ENCODE results near the gene FBXL15. TPM values are rescaled to one million over a fixed set of nuclear protein-coding genes. Genes with fewer than 3 reads are reported as not detected.

Gene FBXL15
- polyA plus RNA-seq, 1 donor (not counting 4 experiments of a cell fraction or from before 2014, with no cell fraction given) = 3.1 TPM

DNA sequence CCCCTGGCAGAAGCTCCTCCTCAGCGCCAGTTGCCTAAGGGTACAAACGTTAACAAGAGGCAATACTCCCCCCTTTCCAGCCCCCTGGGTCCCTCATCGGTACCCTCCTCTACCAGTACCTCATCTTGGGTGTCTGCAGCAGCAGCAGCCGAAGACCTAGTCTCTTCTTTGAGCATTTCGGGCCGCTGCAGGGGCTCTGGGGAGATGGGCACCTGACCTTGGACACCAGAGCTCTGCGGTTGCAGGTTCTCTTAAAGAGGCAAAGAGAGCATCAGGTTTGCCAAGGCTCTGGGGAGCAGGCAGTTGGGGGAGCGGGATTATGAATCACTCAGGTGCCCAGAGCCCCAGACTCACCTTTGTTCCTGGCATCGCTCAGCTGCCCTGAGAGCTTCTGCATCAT lies 3.5 kb downstream of the FBXL15 start:
- Histone ChIP-seq H3K9me1 (ENCODE audit: control insufficient read depth, extremely low read depth, insufficient read depth, low read length) (no peaks in the 10 kb centered on the region), H3K9me3 (ENCODE audit: control insufficient read depth, low read depth, low read length) (no peaks in the 10 kb centered on the region), H3K27ac (ENCODE audit: control insufficient read depth, insufficient read depth, low read length) (no peak overlapping the region), H3K9ac (ENCODE audit: control insufficient read depth, extremely low read depth, insufficient read depth, low read length) (no peak overlapping the region), H4K20me1 (ENCODE audit: control insufficient read depth, extremely low read depth, insufficient read depth, low read length) (no peaks in the 10 kb centered on the region), H3K27me3 (ENCODE audit: control insufficient read depth, extremely low read depth, insufficient read depth, low read length) (peaks cover 2% of the 10 kb centered on the region), H3K4me1 (ENCODE audit: control insufficient read depth, extremely low read depth, insufficient read depth, low read length) (peaks cover 27% of the 10 kb centered on the region), H3K36me3 (ENCODE audit: control insufficient read depth in 2 of 2, extremely low read depth in 1 of 2, insufficient read depth in 2 of 2, low read length in 2 of 2) (peaks cover 8 to 17% of the 10 kb centered on the region in 2 experiments), H2AFZ (ENCODE audit: control insufficient read depth, low read length) (no peak overlapping the region), H3K4me2 (ENCODE audit: control insufficient read depth, extremely low read depth, insufficient read depth, low read depth, low read length) (no peak overlapping the region), H3K79me2 (ENCODE audit: control insufficient read depth, insufficient read depth, low read length) (peaks cover 3% of the 10 kb centered on the region), H3K4me3 (ENCODE audit: control insufficient read depth in 2 of 3, extremely low read depth in 1 of 3, insufficient read depth in 2 of 3, low read depth in 1 of 3, low read length in 3 of 3) (no peak overlapping the region)
- FAIRE-seq (no peak), DNase-seq (ENCODE audit: low read depth, low spot score) (no peak)
- TF ChIP-seq CTCF (optimal IDR thresholded peaks at IDR 0.05 in 1 of 3, IDR thresholded peaks at IDR 0.05 in 1 of 3, conservative IDR thresholded peaks at IDR 0.05 in 1 of 3; ENCODE audit: extremely low read depth in 1 of 3, insufficient read depth in 2 of 3, low read length in 3 of 3) = no peak
- TF ChIP-seq EZH2 (IDR thresholded peaks at IDR 0.05; ENCODE audit: low read length) = no peak
- dilution Hi-C loops (cut with MboI; ENCODE audit: extremely low pct_ligation_motif_present, low sequenced_read_pairs) = no loop called here

DNA sequence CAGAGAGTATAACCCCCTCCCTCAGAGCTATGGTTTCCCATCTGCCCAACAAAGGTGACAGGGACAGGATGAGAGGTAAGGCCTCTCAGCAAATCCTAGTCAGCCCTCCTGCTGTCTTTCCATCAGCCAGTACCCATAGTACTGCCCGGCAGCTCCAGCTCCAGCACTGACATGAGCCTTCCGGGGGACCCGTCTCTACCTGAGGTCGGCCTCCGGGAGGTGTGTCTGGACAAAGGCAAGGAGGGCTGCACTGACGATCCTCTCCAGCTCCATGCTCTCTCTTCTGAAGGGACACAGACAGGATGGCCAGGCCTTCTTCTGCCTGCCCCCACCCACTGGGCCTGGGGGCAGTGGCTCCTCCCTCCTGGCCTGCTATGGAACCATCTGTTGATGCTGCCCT lies 4.3 kb downstream of the FBXL15 start:
- dilution Hi-C loops (cut with MboI; ENCODE audit: extremely low pct_ligation_motif_present, low sequenced_read_pairs) = no loop called here
- Histone ChIP-seq H3K4me3 (ENCODE audit: control insufficient read depth in 2 of 3, extremely low read depth in 1 of 3, insufficient read depth in 2 of 3, low read depth in 1 of 3, low read length in 3 of 3) (no peak overlapping the region), H3K9me1 (ENCODE audit: control insufficient read depth, extremely low read depth, insufficient read depth, low read length) (no peaks in the 10 kb centered on the region), H3K9me3 (ENCODE audit: control insufficient read depth, low read depth, low read length) (no peaks in the 10 kb centered on the region), H3K4me2 (ENCODE audit: control insufficient read depth, extremely low read depth, insufficient read depth, low read depth, low read length) (no peak overlapping the region), H3K36me3 (ENCODE audit: control insufficient read depth in 2 of 2, extremely low read depth in 1 of 2, insufficient read depth in 2 of 2, low read length in 2 of 2) (peaks cover 9 to 21% of the 10 kb centered on the region in 2 experiments), H3K27me3 (ENCODE audit: control insufficient read depth, extremely low read depth, insufficient read depth, low read length) (no peaks in the 10 kb centered on the region), H3K9ac (ENCODE audit: control insufficient read depth, extremely low read depth, insufficient read depth, low read length) (no peak overlapping the region), H2AFZ (ENCODE audit: control insufficient read depth, low read length) (no peak overlapping the region), H3K4me1 (ENCODE audit: control insufficient read depth, extremely low read depth, insufficient read depth, low read length) (peaks cover 20% of the 10 kb centered on the region), H4K20me1 (ENCODE audit: control insufficient read depth, extremely low read depth, insufficient read depth, low read length) (no peaks in the 10 kb centered on the region), H3K79me2 (ENCODE audit: control insufficient read depth, insufficient read depth, low read length) (peaks cover 3% of the 10 kb centered on the region), H3K27ac (ENCODE audit: control insufficient read depth, insufficient read depth, low read length) (no peak overlapping the region)
- FAIRE-seq (no peak), DNase-seq (ENCODE audit: low read depth, low spot score) (no peak)
- no peak for TF ChIP-seq EZH2 (IDR thresholded peaks at IDR 0.05; ENCODE audit: low read length)
- no peak for TF ChIP-seq CTCF (optimal IDR thresholded peaks at IDR 0.05 in 1 of 3, IDR thresholded peaks at IDR 0.05 in 1 of 3, conservative IDR thresholded peaks at IDR 0.05 in 1 of 3; ENCODE audit: extremely low read depth in 1 of 3, insufficient read depth in 2 of 3, low read length in 3 of 3)

All from keratinocyte (primary cell).